Fibroblast of skin of left biceps (primary cell): ENCODE data around the gene ANK3.
"Not testable (repeated sequence)": the region's sequence is repeated elsewhere in the genome, so short reads cannot be mapped to it uniquely, and the experiment has no call there.

ENCODE experiments used
- DNase-seq, 2 experiments: peaks; one replicate each; pipeline ENCODE4 v3.0.0-alpha.2; 2013; ENCODE audit warnings: low read depth in 2 of 2

ANK3 gene

GRCh38 chr10:60096761-60097513 is 292.7 kb downstream of the ANK3 start:
- no peak for DNase-seq

GRCh38 chr10:60093317-60093716 is 296.4 kb downstream of the ANK3 start:
- no peak for DNase-seq

- no peak for DNase-seq
Measured at GRCh38 chr10:60086862-60087261, 302.8 kb downstream of the ANK3 start.

GRCh38 chr10:60086421-60086820 is 303.3 kb downstream of the ANK3 start:
- no peak for DNase-seq

GRCh38 chr10:60082744-60083344 is 306.8 kb downstream of the ANK3 start:
- no peak for DNase-seq

- no peak for DNase-seq
Measured at GRCh38 chr10:60082341-60082740, 307.3 kb downstream of the ANK3 start.

- DNase-seq = no peak
Measured at GRCh38 chr10:60073781-60074656, 315.7 kb downstream of the ANK3 start.

GRCh38 chr10:60073397-60073780 is 316.3 kb downstream of the ANK3 start:
- DNase-seq = no peak

- no peak for DNase-seq
Measured at GRCh38 chr10:60069311-60069710, 320.4 kb downstream of the ANK3 start.

GRCh38 chr10:60050366-60050765 is 339.3 kb downstream of the ANK3 start:
- DNase-seq = no peak

- peak; percentile 76 to 82 for DNase-seq
Measured at GRCh38 chr10:60048091-60048501, 341.6 kb downstream of the ANK3 start.

GRCh38 chr10:60045571-60045970 is 344.1 kb downstream of the ANK3 start:
- DNase-seq = no peak

- no peak for DNase-seq
Measured at GRCh38 chr10:60044971-60045370, 344.7 kb downstream of the ANK3 start.

GRCh38 chr10:60044242-60044641 is 345.4 kb downstream of the ANK3 start:
- DNase-seq = peak; percentile 91 to 92

GRCh38 chr10:60043561-60044241 is 346.0 kb downstream of the ANK3 start:
- no peak for DNase-seq

- no peak for DNase-seq
Measured at GRCh38 chr10:60042914-60043313, 346.8 kb downstream of the ANK3 start.

GRCh38 chr10:60042262-60042661 is 347.4 kb downstream of the ANK3 start:
- DNase-seq = no peak

GRCh38 chr10:60041489-60042133 is 348.1 kb downstream of the ANK3 start:
- DNase-seq = no peak

GRCh38 chr10:60040014-60040662 is 349.5 kb downstream of the ANK3 start:
- DNase-seq = no peak

GRCh38 chr10:60035984-60036383 is 353.7 kb downstream of the ANK3 start:
- DNase-seq = no peak

GRCh38 chr10:60035375-60035774 is 354.3 kb downstream of the ANK3 start:
- DNase-seq = not testable (repeated sequence)
